NT2/D1 (cell line): ENCODE data around the gene CLGN.

Experiments
- DNase-seq: peaks from one replicate; pipeline ENCODE4 v3.0.0-alpha.2; 2011; ENCODE audit warnings: low read depth, low spot score
- H3K27me3 ChIP-seq: 2 replicates; pipeline ENCODE4 v1.6.0; 2011; ENCODE audit warnings: mild to moderate bottlenecking; ENCODE audit not compliant: insufficient read length, insufficient read depth
- H3K36me3 ChIP-seq: 2 replicates; pipeline ENCODE4 v1.6.1; 2011; ENCODE audit warnings: mild to moderate bottlenecking, low read length, mixed read lengths; ENCODE audit not compliant: insufficient read depth, insufficient read length
- H3K4me1 ChIP-seq: 2 replicates; pipeline ENCODE4 v1.5.1; 2011; ENCODE audit not compliant: insufficient read depth, insufficient read length
- H3K4me3 ChIP-seq: 2 replicates; pipeline ENCODE4 v1.5.1; 2011; ENCODE audit warnings: low read depth; ENCODE audit not compliant: insufficient read length
- H3K9ac ChIP-seq: 2 replicates; pipeline ENCODE4 v1.6.0; 2011; ENCODE audit warnings: low read depth; ENCODE audit not compliant: insufficient read length
- H3K9me3 ChIP-seq: 2 replicates; pipeline ENCODE4 v1.5.1; 2011; ENCODE audit warnings: mild to moderate bottlenecking, low read length; ENCODE audit not compliant: insufficient read depth
- SUZ12 ChIP-seq: IDR thresholded peaks from 2 replicates; pipeline ENCODE4 v1.6.1; 2011; ENCODE audit not compliant: insufficient read length, insufficient read depth; ENCODE audit errors: extremely low read depth
- YY1 ChIP-seq: IDR thresholded peaks from 2 replicates; pipeline ENCODE4 v1.6.1; 2011; ENCODE audit not compliant: insufficient read length, insufficient read depth
- ZNF274 ChIP-seq: IDR thresholded peaks from 2 replicates; pipeline ENCODE4 v1.6.1; 2011; ENCODE audit warnings: mild to moderate bottlenecking, low read depth, low read length

Gene CLGN

DNA sequence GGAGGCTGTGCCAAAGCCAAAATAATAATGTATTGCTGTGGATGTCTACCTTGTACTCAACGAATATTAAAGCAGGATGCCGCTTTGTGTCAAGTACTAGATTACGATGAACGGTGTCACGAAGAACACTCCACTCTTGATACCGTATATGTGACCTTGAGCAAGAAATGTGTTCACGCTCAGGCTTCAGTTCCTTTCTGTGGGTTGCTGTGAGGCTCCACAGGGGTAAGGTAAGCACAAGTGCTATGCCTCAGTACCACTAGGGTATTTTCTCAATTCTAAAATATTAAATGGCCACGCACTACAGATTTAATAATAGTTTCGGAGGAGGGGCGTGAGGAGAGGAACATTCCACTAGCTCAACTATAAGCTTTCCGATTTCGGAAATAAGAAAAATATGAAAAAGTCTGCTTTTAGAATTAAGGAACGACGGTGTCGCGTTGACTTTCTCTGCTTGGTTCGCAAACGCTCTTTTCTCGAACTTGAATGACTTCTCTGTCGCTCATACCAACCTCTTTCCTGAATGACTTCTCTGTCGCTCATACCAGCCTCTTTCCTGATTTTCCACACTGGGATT is 54.6 kb downstream of the CLGN start:
- TF ChIP-seq YY1 = no peak
- TF ChIP-seq SUZ12 = no peak
- no peak for TF ChIP-seq ZNF274
- peak overlapping the region; percentile 82 for H3K4me3 ChIP-seq

DNA sequence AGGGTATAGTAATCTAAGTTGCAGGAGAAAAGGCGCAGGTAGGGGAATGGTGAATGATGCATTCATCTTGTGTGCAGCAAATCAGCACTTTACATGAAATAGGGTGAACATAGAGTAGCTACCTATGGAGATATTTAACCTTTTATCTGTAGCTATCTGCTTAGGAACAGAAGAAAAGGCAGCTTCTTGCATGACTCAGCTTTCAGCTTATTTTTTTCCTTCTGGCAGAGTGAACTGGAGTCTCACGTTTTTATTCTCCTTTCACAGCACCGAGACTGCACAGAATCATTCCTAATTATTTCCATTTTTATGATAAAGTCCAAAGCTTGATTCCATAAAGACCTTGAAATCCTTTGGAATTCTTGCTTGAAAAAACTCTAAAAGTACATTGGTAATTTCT is 58.8 kb downstream of the CLGN start:
- Histone ChIP-seq H3K27me3 (no peaks in the 10 kb centered on the region), H3K4me3 (no peak overlapping the region), H3K9ac (no peak overlapping the region), H3K9me3 (no peaks in the 10 kb centered on the region), H3K4me1 (no peaks in the 10 kb centered on the region), H3K36me3 (no peaks in the 10 kb centered on the region)
- TF ChIP-seq YY1 = no peak
- no peak for TF ChIP-seq ZNF274
- no peak for TF ChIP-seq SUZ12
- no peak for DNase-seq

More for the DNA sequence above, 54.6 kb downstream of the CLGN start:
- DNase-seq = no peak
- Histone ChIP-seq H3K9me3 (no peaks in the 10 kb centered on the region), H3K4me1 (no peaks in the 10 kb centered on the region), H3K9ac (peak overlapping the region; percentile 52), H3K27me3 (no peaks in the 10 kb centered on the region), H3K36me3 (no peaks in the 10 kb centered on the region)

DNA sequence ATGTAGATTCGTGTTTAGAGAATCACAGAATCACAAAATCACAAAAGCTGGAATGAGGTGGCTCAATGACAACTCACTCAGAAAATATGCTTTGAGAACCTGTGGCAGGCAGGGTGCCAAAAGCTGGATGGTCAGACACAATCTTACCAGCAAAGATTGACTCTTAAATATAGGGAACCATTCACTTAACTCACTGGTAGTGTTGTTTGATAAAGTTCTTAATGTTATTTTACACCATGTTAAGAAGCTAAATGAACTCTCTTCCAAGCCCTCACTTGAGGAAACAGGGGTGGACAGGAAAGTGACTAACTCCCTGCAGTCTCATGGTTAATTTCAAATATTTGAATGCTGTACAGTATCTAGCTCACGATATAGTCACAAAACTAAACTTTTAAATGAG is 59.7 kb downstream of the CLGN start:
- H3K36me3 ChIP-seq = no peaks in the 10 kb centered on the region
- no peak overlapping the region for H3K9ac ChIP-seq
- no peaks in the 10 kb centered on the region for H3K9me3 ChIP-seq
- no peak for TF ChIP-seq ZNF274
- no peak for TF ChIP-seq SUZ12
- TF ChIP-seq YY1 = no peak
- H3K4me3 ChIP-seq = no peak overlapping the region
- no peak for DNase-seq
- no peaks in the 10 kb centered on the region for H3K27me3 ChIP-seq
- no peaks in the 10 kb centered on the region for H3K4me1 ChIP-seq

GRCh38 chr4:140363558-140363957 is 63.9 kb downstream of the CLGN start:
- H3K9me3 ChIP-seq = no peaks in the 10 kb centered on the region
- no peaks in the 10 kb centered on the region for H3K27me3 ChIP-seq
- no peak overlapping the region for H3K9ac ChIP-seq
- H3K4me3 ChIP-seq = no peak overlapping the region
- TF ChIP-seq SUZ12 = no peak
- TF ChIP-seq YY1 = no peak
- TF ChIP-seq ZNF274 = no peak
- DNase-seq = no peak
- no peaks in the 10 kb centered on the region for H3K36me3 ChIP-seq
- H3K4me1 ChIP-seq = no peaks in the 10 kb centered on the region

GRCh38 chr4:140363051-140363450 is 64.4 kb downstream of the CLGN start:
- H3K9ac ChIP-seq = no peak overlapping the region
- H3K4me3 ChIP-seq = no peak overlapping the region
- no peaks in the 10 kb centered on the region for H3K4me1 ChIP-seq
- no peak for TF ChIP-seq YY1
- no peak for TF ChIP-seq ZNF274
- no peak for TF ChIP-seq SUZ12
- H3K27me3 ChIP-seq = no peaks in the 10 kb centered on the region
- H3K36me3 ChIP-seq = no peaks in the 10 kb centered on the region
- DNase-seq = no peak
- H3K9me3 ChIP-seq = no peaks in the 10 kb centered on the region

- H3K9me3 ChIP-seq = no peaks in the 10 kb centered on the region
Observed at GRCh38 chr4:140361099-140361498, 66.3 kb downstream of the CLGN start.

GRCh38 chr4:140359562-140360427 is 67.7 kb downstream of the CLGN start:
- Histone ChIP-seq H3K4me3 (no peak overlapping the region), H3K9me3 (no peaks in the 10 kb centered on the region), H3K4me1 (no peaks in the 10 kb centered on the region), H3K27me3 (no peaks in the 10 kb centered on the region), H3K9ac (no peak overlapping the region), H3K36me3 (no peaks in the 10 kb centered on the region)
- DNase-seq = peak; percentile 70
- TF ChIP-seq SUZ12 (no peak), YY1 (no peak), ZNF274 (no peak)

More at GRCh38 chr4:140361099-140361498, 66.3 kb downstream of the CLGN start:
- TF ChIP-seq SUZ12 = no peak
- no peak for TF ChIP-seq ZNF274
- no peaks in the 10 kb centered on the region for H3K27me3 ChIP-seq
- no peak for DNase-seq
- no peak overlapping the region for H3K4me3 ChIP-seq
- H3K9ac ChIP-seq = no peak overlapping the region
- H3K4me1 ChIP-seq = no peaks in the 10 kb centered on the region
- H3K36me3 ChIP-seq = no peaks in the 10 kb centered on the region
